Esophagus mucosa (tissue), 1 donor: ENCODE data around the gene ADORA2B. TPM values are rescaled to one million over a fixed set of nuclear protein-coding genes. Genes with fewer than 3 reads are reported as not detected.
"Not testable (repeated sequence)": the region's sequence is repeated elsewhere in the genome, so short reads cannot be mapped to it uniquely, and the experiment has no call there.

Experiments
- ATAC-seq: fragments of 200-7000 bp; cut with Tn5 transposase; one replicate; pipeline ENCODE4 v1.9.1; 2020
- total RNA-seq: library from RNA; stranded (reverse); gene quantifications from one replicate; pipeline ENCODE4 v1.2.4, GENCODE V29; 2023
- donor health status: DM: yes; HTN: yes; CAD: no.

ADORA2B gene
- 13.1 TPM for total RNA-seq

GRCh38 chr17:15944759-15945526 is at the start of gene ADORA2B:
Gene ADORA2B (plus strand): TSS chr17:15945130. CDS start chr17:15945249, 119 bp downstream.
- peak; percentile 42 for ATAC-seq

DNA sequence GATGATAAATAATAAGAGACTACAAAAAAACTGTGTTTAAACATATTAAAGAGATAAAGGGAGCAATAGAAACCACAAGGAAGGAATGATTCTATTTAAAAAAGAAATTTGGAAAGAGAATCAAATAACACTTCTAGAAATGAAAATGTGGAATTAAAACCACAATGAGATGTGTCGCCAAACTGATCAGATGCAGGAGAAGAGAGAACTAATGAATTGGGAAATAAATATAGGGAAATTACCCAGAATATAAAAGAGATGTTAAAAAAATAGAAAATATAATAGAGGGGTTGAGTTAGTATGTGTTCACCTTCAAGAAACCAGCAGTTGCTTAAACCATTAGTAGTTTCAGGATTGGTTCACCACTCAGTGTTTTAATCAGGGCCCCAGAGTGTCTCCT is 48.7 kb upstream of the ADORA2B start:
- ATAC-seq = no peak

DNA sequence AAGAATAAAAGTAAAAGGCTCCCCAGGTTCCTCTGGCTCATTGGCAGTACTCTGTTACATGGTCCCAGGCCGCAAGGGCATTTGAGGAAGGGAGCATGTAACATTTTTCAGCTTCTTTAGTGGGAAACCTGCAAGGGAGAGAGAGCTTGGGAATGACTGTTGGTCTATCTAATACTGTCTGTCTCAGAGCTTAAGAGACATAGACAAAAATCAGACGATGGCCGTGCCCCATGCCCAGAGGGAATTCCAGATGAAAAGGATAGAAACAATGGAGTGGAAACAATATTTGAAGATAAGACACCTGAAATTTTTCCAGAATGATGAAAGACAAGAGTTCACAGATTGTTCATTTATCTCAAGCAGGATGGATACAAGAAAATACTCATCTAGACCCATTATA is 48.1 kb upstream of the ADORA2B start:
- no peak for ATAC-seq

DNA sequence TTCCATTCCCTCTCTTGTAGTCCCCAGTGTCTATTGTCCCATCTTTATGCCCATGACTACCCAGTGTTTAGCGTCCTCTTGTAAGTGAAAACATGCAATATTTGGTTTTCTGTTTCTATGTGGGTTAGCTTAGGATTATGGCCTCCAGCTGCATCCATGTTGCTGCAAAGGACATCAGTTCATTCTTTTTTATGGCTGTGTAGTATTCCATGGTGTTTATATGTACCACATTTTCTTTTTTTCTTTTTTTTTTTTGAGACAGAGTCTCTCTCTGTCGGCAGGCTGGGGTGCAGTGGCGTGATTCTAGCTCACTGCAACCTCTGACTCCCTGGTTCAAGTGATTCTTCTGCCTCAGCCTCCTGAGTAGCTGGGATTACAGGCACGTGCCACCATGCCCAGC is 45.3 kb upstream of the ADORA2B start:
- ATAC-seq = not testable (repeated sequence)

GRCh38 chr17:15900871-15901270 is 44.1 kb upstream of the ADORA2B start:
- ATAC-seq = no peak

- ATAC-seq = not testable (repeated sequence)
Observed at GRCh38 chr17:15905236-15905635, 39.7 kb upstream of the ADORA2B start.

GRCh38 chr17:15907290-15907689 is 37.6 kb upstream of the ADORA2B start:
- ATAC-seq = no peak

- ATAC-seq = no peak
Observed at GRCh38 chr17:15908378-15908777, 36.6 kb upstream of the ADORA2B start.

- ATAC-seq = no peak
Observed at GRCh38 chr17:15909481-15909991, 35.4 kb upstream of the ADORA2B start.

DNA sequence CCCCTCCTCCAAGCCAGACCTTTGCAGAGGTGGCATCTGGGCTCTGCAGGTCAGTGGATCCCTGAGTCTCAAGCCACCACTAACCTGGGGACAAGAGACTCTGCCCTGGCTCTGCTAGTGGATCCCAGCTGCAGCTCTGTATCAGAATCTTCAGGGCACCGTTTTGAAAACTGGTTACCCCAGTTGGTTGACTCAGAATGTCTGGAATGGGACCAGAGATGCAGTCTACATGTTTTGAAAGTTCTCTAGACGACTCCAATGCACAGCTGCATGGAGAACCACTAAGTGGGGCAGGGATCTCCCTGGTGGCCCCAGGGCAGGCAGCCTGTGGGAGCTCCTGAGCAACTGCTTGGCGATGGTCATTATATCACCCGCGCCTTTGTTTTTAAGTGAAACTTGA is 34.1 kb upstream of the ADORA2B start:
- ATAC-seq = peak; percentile 75

DNA sequence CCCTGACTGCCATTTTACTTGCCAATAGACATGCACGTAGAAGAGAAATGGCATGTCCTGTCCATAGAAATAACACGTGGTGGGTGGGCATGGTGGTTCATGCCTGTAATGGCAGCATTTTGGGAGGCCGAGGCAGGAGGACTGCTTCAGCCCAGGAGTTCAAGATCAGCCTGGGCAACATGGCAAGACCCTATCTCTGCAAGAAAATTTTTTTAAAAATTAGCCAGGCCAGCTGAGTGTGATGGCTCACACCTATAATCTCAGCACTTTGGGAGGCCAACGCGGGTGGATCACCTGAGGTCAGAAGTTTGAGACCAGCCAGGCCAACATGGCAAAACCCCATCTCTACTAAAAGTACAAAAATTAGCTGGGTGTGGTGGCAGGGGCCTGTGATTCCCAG is 33.2 kb upstream of the ADORA2B start:
- ATAC-seq = not testable (repeated sequence)

DNA sequence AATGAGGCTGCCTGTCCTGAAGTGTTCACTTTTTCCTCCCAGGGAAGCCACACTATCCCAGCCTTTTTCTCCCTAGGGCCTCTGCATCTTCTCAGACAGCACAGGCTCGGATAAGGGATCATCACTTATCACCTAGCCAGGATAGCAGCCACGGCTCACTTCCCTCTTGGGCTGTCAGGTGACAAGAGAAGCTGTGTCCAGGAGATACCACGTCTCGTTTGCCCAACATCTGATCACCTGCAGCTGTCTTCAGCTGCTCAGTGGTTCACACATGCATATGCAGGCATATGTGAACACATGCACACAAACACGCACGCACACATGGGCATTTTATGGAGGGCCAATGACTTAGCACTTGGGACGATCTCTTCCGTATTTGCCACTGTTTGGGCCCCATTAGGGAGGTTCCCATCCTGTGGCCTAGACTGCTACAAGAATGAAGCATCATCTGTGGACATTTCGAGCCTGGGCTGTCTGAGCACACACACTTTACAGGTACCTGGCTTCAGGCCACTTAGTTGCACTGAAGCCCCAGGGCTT is 32.4 kb upstream of the ADORA2B start:
- ATAC-seq = no peak

GRCh38 chr17:15913826-15914225 is 31.1 kb upstream of the ADORA2B start:
- no peak for ATAC-seq

- ATAC-seq = peak; percentile 8
Observed at GRCh38 chr17:15914400-15915170, 30.3 kb upstream of the ADORA2B start.

DNA sequence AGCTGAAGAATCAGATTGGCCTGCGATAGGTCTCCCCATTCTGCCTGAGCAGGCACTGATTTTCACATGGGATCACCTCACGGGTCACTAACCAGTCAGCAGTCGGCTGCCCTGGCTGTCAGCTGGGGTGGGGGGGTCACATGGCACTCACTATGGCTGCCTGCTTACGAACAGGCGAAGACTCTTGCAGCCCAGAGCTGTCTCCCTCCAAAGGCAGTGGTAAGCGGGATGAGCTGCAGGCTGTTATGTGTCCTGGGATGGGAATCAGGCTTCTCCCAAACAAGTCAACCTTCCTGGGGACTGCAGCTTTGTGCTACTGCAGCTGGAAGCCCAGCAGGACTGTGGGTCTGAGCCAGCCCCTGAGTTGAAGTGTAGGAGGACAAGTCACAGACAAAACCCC is 29.0 kb upstream of the ADORA2B start:
- ATAC-seq = no peak

GRCh38 chr17:15917021-15917437 is 27.9 kb upstream of the ADORA2B start:
- no peak for ATAC-seq

DNA sequence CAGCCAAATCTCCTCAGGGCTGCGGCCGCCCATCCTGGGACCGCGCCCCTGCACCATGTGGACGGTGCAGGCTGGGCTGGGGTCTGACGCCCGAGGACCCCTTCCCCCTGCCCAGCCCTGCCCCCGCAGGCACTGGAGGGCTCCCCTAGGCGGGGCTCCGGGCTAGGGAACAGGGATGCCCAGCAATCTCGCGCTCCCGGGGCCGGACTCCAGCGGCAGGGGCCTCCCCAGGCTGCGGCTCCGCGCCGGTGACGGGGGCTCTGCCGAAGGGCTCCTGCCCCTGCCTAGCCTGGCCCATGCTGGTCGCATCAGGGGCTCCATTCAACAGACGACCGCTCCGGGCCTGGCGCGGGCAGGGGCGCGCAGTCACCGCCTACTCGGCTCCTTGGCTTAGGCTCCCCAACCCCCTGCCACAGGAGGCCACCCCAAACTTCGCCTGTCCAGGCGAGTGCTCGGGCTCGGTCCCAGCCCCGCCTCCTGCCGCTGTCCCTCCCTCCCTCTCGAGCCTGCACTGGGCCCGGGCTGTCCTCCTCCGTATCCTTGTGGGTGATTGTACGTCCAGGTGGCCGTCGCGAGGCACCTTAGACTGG is 27.4 kb upstream of the ADORA2B start:
- ATAC-seq = peak; percentile 32

DNA sequence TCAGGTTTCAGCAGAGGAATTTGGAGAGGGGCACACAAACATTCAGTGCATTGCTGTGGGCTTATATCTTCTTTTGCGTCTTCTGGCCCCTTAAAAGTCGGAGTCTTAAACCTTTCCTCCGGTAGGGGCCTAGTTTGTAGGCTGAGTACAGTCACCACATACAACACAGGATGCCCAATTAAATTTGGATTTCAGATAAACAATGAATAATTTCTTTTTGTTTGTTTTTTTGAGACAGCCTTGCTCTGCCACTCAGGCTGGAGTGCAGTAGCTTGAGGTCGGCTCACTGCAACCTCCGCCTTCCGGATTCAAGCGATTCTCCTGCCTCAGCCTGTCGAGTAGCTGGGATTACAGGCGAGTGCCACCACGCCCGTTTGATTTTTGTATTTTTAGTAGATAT is 26.7 kb upstream of the ADORA2B start:
- no peak for ATAC-seq

DNA sequence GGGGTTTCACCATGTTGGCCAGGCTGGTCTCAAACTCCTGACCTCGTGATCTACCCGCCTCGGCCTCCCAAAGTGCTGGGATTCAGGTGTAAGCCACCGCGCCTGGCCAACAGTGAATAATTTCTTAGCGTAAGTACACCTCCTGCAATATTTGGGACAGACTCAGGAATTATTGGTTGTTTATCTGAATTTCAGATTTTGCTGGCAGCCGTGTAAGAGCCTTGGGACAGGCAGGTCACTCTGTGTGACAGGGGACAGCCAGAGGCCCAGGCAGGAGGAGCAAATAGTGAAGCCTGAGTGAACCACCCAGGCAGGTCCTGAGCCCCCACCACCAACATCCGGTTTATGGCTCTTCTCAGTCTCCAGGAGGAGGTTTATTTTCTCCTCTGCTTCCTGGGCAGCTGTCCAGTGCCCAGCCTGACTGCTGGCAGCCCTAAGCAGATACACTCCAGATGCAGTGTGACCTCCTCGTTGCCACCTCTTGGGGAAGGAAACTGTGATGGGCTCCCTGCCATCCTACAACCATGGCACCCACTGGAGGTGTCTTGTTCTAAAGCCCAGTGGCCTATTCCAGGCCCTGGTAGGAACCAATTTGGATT is 26.2 kb upstream of the ADORA2B start:
- ATAC-seq = no peak

DNA sequence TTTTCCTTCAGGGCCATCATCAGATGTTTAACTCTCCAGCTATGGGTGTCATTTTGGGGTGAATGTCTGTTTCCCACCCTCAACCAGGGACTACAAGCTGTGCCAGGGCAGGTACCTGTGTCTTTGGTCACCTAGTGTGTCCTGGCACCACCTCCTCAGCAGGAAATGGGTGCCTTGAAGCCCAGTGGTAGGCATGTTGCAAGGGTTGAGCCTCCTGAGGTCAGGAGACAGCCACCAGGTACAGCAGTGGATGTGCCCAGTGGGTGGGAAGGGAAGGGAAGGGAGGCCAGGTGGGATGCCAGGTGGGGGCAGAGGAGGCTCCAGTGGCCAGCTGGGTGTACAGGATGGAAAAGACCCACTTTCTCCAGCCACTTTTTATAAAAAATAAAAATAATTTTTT is 25.5 kb upstream of the ADORA2B start:
- no peak for ATAC-seq

GRCh38 chr17:15920758-15921239 is 24.1 kb upstream of the ADORA2B start:
- ATAC-seq = peak; percentile 89

GRCh38 chr17:15921640-15922039 is 23.3 kb upstream of the ADORA2B start:
- ATAC-seq = no peak
